HepG2 (cell line): ENCODE data around the gene TTYH1. TPM values are rescaled to one million over a fixed set of nuclear protein-coding genes. Genes with fewer than 3 reads are reported as not detected.

Source experiments
- DNMT3B ChIP-seq: conservative IDR thresholded peaks from 2 replicates; pipeline ENCODE4 v1.6.1; 2016; ENCODE audit warnings: missing biosample characterization, control low read depth
- FOXA1 ChIP-seq, 2 experiments: fragments of 450-650 bp in 1 of 2; sonication (generic) in 1 of 2; formaldehyde crosslinking in 1 of 2; IDR thresholded peaks; 2 replicates each; pipeline versions ENCODE4 v1.4.0 to v1.6.1; 2016 to 2020; ENCODE audit warnings: missing genetic modification reagents in 1 of 2
- GTF3A ChIP-seq: sonication (generic); formaldehyde crosslinking; conservative IDR thresholded peaks from 2 replicates; pipeline ENCODE4 v1.4.0; 2020; ENCODE audit warnings: mild to moderate bottlenecking, missing genetic modification reagents
- HIVEP1 ChIP-seq: sonication (generic); formaldehyde crosslinking; IDR thresholded peaks from 2 replicates; pipeline ENCODE4 v1.4.0; 2020; ENCODE audit warnings: mild to moderate bottlenecking, missing genetic modification reagents
- HMGA1 ChIP-seq: sonication (generic); formaldehyde crosslinking; conservative IDR thresholded peaks from 2 replicates; pipeline ENCODE4 v1.4.0; 2020; ENCODE audit warnings: missing genetic modification reagents
- JUND ChIP-seq: sonication (generic); formaldehyde crosslinking; IDR thresholded peaks from 2 replicates; pipeline ENCODE4 v1.8.0; 2022; ENCODE audit warnings: mild to moderate bottlenecking, missing genetic modification reagents
- PAF1 ChIP-seq: IDR thresholded peaks from 2 replicates; pipeline ENCODE4 v1.6.1; 2016; ENCODE audit warnings: missing genetic modification reagents, missing compliant biosample characterization
- RFXANK ChIP-seq: IDR thresholded peaks from 2 replicates; pipeline ENCODE4 v1.6.1; 2016
- SOX6 ChIP-seq, 2 experiments: fragments of 450-650 bp in 1 of 2; sonication (generic) in 1 of 2; formaldehyde crosslinking in 1 of 2; IDR thresholded peaks; 2 replicates each; pipeline versions ENCODE4 v1.4.0 to v1.6.1; 2017 to 2020; ENCODE audit warnings: antibody characterized with exemption in 1 of 2, mild to moderate bottlenecking in 1 of 2, missing genetic modification reagents in 1 of 2
- SP1 ChIP-seq, 2 experiments: fragments of 450-650 bp in 1 of 2; sonication (generic) in 1 of 2; formaldehyde crosslinking in 1 of 2; IDR thresholded peaks; 2 replicates each; pipeline versions ENCODE4 v1.4.0 to v1.6.1; 2016 to 2020; ENCODE audit warnings: missing genetic modification reagents in 1 of 2
- TBX3 ChIP-seq: fragments of 450-650 bp; IDR thresholded peaks from 2 replicates; pipeline ENCODE4 v1.6.1; 2017; ENCODE audit warnings: antibody characterized with exemption, mild to moderate bottlenecking, inconsistent platforms, borderline replicate concordance
- ZEB1 ChIP-seq: IDR thresholded peaks from 2 replicates; pipeline ENCODE4 v1.6.1; 2012; ENCODE audit warnings: mild to moderate bottlenecking, low read depth, inconsistent platforms; ENCODE audit not compliant: insufficient replicate concordance
- ZNF335 ChIP-seq: sonication (generic); formaldehyde crosslinking; IDR thresholded peaks from 2 replicates; pipeline ENCODE4 v1.4.0; 2020; ENCODE audit warnings: missing genetic modification reagents
- ZNF430 ChIP-seq: sonication (generic); formaldehyde crosslinking; IDR thresholded peaks from 2 replicates; pipeline ENCODE4 v1.9.0; 2021; ENCODE audit warnings: mild to moderate bottlenecking, missing genetic modification reagents
- ZNF44 ChIP-seq: sonication (generic); formaldehyde crosslinking; IDR thresholded peaks from 2 replicates; pipeline ENCODE4 v1.5.1; 2020; ENCODE audit warnings: mild to moderate bottlenecking, missing genetic modification reagents
- ZNF607 ChIP-seq: sonication (generic); formaldehyde crosslinking; IDR thresholded peaks from 2 replicates; pipeline ENCODE4 v1.5.1; 2020; ENCODE audit warnings: missing genetic modification reagents, mild to moderate bottlenecking, borderline replicate concordance
- ZNF660 ChIP-seq: sonication (generic); formaldehyde crosslinking; IDR thresholded peaks from 2 replicates; pipeline ENCODE4 v1.5.1; 2020; ENCODE audit warnings: mild to moderate bottlenecking, low read depth, missing genetic modification reagents, borderline replicate concordance
- polyA plus RNA-seq, 8 experiments: library from polyadenylated mRNA; depleted of rRNA in 3 of 8; stranded (reverse) in 7 of 8; unstranded in 1 of 8; fragments of >200 nt; fragmentation: Illumina TruSeq in 4 of 8; extraction: Trizol in 4 of 8; gene quantifications; 2 replicates each; pipeline versions ENCODE4 v1.2.1 to v1.2.3, GENCODE V29; 2011 to 2016; ENCODE audit warnings: low read depth in 4 of 8, missing spikeins in 1 of 8, mixed read lengths in 1 of 8; ENCODE audit not compliant: insufficient read depth in 1 of 8
- total RNA-seq, 5 experiments: library from RNA; depleted of rRNA; stranded (reverse); fragments of >200 nt; fragmentation: Illumina TruSeq; extraction: Trizol; gene quantifications; 2 replicates each; pipeline ENCODE4 v1.2.3, GENCODE V29; 2016; ENCODE audit warnings: low read depth in 1 of 5
- TF ChIP-seq, protein P1 (sequence below): sonication (generic); formaldehyde crosslinking; IDR thresholded peaks from 2 replicates; pipeline ENCODE4 v1.4.0; 2020; ENCODE audit warnings: missing genetic modification reagents, borderline replicate concordance
- TF ChIP-seq, protein P2 (sequence below): sonication (generic); formaldehyde crosslinking; IDR thresholded peaks from 2 replicates; pipeline ENCODE4 v1.5.0; 2020; ENCODE audit warnings: mild to moderate bottlenecking, missing genetic modification reagents
- TF ChIP-seq, protein P3 (sequence below): sonication (generic); formaldehyde crosslinking; IDR thresholded peaks from 2 replicates; pipeline ENCODE4 v1.4.0; 2020; ENCODE audit warnings: low read depth, mild to moderate bottlenecking, missing genetic modification reagents

TTYH1 gene
- total and polyA plus RNA-seq, 2 of the 13 experiments (the other 11 are each of a cell fraction or from before 2014, with no cell fraction given), result 6.9 to 19.9 TPM

DNA sequence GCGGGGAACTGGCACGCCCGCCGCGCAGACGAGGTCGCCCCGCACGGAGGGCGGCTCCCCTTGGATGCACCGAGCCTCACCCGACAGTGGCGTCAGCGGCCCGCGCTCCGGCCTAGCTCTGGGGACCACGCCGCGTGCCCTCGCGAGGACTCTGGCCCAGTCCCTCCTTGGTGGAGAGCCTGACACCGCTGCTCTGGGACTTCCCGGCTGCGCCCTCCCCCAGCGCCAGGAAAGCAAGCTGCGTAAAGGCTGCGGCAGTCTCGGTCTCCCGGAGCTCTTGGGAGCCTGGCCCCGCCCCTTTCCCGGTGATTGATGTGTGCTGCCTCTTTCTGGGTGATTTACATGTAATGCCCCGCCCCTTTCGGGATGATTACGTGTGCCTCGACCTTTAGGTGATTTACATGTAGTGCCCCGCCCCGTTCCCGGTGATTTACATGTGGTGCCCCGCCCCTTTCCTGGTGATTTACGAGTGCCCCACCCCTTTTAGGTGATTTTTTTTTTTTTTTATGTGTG lies 48.3 kb downstream of the TTYH1 start, which contains the start of gene LENG9 (continued):
- TF ChIP-seq, protein P1, sequence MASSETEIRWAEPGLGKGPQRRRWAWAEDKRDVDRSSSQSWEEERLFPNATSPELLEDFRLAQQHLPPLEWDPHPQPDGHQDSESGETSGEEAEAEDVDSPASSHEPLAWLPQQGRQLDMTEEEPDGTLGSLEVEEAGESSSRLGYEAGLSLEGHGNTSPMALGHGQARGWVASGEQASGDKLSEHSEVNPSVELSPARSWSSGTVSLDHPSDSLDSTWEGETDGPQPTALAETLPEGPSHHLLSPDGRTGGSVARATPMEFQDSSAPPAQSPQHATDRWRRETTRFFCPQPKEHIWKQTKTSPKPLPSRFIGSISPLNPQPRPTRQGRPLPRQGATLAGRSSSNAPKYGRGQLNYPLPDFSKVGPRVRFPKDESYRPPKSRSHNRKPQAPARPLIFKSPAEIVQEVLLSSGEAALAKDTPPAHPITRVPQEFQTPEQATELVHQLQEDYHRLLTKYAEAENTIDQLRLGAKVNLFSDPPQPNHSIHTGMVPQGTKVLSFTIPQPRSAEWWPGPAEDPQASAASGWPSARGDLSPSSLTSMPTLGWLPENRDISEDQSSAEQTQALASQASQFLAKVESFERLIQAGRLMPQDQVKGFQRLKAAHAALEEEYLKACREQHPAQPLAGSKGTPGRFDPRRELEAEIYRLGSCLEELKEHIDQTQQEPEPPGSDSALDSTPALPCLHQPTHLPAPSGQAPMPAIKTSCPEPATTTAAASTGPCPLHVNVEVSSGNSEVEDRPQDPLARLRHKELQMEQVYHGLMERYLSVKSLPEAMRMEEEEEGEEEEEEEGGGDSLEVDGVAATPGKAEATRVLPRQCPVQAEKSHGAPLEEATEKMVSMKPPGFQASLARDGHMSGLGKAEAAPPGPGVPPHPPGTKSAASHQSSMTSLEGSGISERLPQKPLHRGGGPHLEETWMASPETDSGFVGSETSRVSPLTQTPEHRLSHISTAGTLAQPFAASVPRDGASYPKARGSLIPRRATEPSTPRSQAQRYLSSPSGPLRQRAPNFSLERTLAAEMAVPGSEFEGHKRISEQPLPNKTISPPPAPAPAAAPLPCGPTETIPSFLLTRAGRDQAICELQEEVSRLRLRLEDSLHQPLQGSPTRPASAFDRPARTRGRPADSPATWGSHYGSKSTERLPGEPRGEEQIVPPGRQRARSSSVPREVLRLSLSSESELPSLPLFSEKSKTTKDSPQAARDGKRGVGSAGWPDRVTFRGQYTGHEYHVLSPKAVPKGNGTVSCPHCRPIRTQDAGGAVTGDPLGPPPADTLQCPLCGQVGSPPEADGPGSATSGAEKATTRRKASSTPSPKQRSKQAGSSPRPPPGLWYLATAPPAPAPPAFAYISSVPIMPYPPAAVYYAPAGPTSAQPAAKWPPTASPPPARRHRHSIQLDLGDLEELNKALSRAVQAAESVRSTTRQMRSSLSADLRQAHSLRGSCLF (CRISPR knock-in tag), result no peak
- TF ChIP-seq SOX6 (IDR thresholded peaks at IDR 0.05) (no peak), SOX6 (CRISPR knock-in tag; IDR thresholded peaks at IDR 0.05) (no peak), ZEB1 (no peak), SP1 (IDR thresholded peaks at IDR 0.05) (peak; percentile 49; the same call in 1 of the 2 replicates), SP1 (CRISPR knock-in tag; IDR thresholded peaks at IDR 0.05) (peak; percentile 79), ZNF430 (CRISPR knock-in tag) (peak; percentile 54; the same call in 1 of the 2 replicates), JUND (CRISPR knock-in tag) (no peak), HIVEP1 (peak; percentile 35; the same call in 1 of the 2 replicates), HMGA1 (CRISPR knock-in tag) (no peak), ZNF607 (CRISPR knock-in tag) (no peak), ZNF660 (CRISPR knock-in tag) (no peak), ZNF335 (CRISPR knock-in tag) (peak; percentile 50; the same call in 1 of the 2 replicates), FOXA1 (IDR thresholded peaks at IDR 0.05) (no peak), FOXA1 (CRISPR knock-in tag; IDR thresholded peaks at IDR 0.05) (0 out of 2 replicates have a peak, but pooled peaks have one; percentile 23), DNMT3B (CRISPR knock-in tag) (no peak), ZNF44 (CRISPR knock-in tag) (no peak), PAF1 (CRISPR knock-in tag) (no peak), TBX3 (no peak), RFXANK (no peak), GTF3A (CRISPR knock-in tag) (no peak)
- TF ChIP-seq, protein P2, sequence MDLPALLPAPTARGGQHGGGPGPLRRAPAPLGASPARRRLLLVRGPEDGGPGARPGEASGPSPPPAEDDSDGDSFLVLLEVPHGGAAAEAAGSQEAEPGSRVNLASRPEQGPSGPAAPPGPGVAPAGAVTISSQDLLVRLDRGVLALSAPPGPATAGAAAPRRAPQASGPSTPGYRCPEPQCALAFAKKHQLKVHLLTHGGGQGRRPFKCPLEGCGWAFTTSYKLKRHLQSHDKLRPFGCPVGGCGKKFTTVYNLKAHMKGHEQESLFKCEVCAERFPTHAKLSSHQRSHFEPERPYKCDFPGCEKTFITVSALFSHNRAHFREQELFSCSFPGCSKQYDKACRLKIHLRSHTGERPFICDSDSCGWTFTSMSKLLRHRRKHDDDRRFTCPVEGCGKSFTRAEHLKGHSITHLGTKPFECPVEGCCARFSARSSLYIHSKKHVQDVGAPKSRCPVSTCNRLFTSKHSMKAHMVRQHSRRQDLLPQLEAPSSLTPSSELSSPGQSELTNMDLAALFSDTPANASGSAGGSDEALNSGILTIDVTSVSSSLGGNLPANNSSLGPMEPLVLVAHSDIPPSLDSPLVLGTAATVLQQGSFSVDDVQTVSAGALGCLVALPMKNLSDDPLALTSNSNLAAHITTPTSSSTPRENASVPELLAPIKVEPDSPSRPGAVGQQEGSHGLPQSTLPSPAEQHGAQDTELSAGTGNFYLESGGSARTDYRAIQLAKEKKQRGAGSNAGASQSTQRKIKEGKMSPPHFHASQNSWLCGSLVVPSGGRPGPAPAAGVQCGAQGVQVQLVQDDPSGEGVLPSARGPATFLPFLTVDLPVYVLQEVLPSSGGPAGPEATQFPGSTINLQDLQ (CRISPR knock-in tag), result no peak
- TF ChIP-seq, protein P3, sequence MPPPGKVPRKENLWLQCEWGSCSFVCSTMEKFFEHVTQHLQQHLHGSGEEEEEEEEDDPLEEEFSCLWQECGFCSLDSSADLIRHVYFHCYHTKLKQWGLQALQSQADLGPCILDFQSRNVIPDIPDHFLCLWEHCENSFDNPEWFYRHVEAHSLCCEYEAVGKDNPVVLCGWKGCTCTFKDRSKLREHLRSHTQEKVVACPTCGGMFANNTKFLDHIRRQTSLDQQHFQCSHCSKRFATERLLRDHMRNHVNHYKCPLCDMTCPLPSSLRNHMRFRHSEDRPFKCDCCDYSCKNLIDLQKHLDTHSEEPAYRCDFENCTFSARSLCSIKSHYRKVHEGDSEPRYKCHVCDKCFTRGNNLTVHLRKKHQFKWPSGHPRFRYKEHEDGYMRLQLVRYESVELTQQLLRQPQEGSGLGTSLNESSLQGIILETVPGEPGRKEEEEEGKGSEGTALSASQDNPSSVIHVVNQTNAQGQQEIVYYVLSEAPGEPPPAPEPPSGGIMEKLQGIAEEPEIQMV, result no peak
